Endothelial cell of umbilical vein (primary cell): ENCODE results near the gene VIPR2. TPM values are rescaled to one million over a fixed set of nuclear protein-coding genes. Genes with fewer than 3 reads are reported as not detected.

Source experiments
- BruUV-seq: library from RNA; stranded (reverse); fragments of 400-500 nt; replicated peaks from 2 replicates; lab custom pipeline; 2021; lab: Mats Ljungman, UMichigan
- CTCF ChIA-PET: fragments of 300-600, 350-600 bp; sonication (Branson Sonifier 250); formaldehyde crosslinking; loops from one replicate; lab custom pipeline; 2021; ENCODE audit warnings: antibody characterized with exemption, inconsistent platforms; lab: Charles Lee
- POLR2A ChIA-PET: fragments of 300-600, 350-600 bp; sonication (Branson Sonifier 250); formaldehyde crosslinking; loops from one replicate; lab custom pipeline; 2021; ENCODE audit warnings: antibody characterized with exemption, inconsistent platforms; lab: Charles Lee
- DNase-seq: peaks from one replicate; pipeline ENCODE4 v3.0.0-alpha.2; 2011; ENCODE audit warnings: low read depth, low spot score
- FAIRE-seq: peaks from 2 replicates; lab custom pipeline; 2011; peaks lifted over from hg19 to GRCh38; lab: Jason Lieb, UNC
- H2AFZ ChIP-seq: 2 replicates; pipeline ENCODE4 v1.6.0; 2012; ENCODE audit warnings: low read depth, low read length, control low read depth, inconsistent platforms
- H3K27ac ChIP-seq: 2 replicates; pipeline ENCODE4 v1.5.1; 2011; ENCODE audit warnings: low read depth, mild to moderate bottlenecking, control low read depth, low read length, moderate library complexity; ENCODE audit not compliant: insufficient read depth
- H3K27me3 ChIP-seq, 2 experiments: 2 replicates each; pipeline versions ENCODE4 v1.6.0 to v1.6.1; 2011; ENCODE audit warnings: low read length in 2 of 2, mixed read lengths in 1 of 2; ENCODE audit not compliant: control insufficient read depth in 2 of 2, insufficient read depth in 2 of 2
- H3K36me3 ChIP-seq, 2 experiments: 2 replicates in 1 of 2; 3 replicates in 1 of 2; pipeline ENCODE4 v1.5.1; 2011; ENCODE audit warnings: low read length in 2 of 2, mild to moderate bottlenecking in 1 of 2, moderate library complexity in 1 of 2; ENCODE audit not compliant: control insufficient read depth in 2 of 2, insufficient read depth in 2 of 2; ENCODE audit errors: extremely low read depth in 1 of 2
- H3K4me1 ChIP-seq: 3 replicates; pipeline ENCODE4 v1.5.1; 2011; ENCODE audit warnings: mild to moderate bottlenecking, low read length; ENCODE audit not compliant: control insufficient read depth, insufficient read depth; ENCODE audit errors: extremely low read depth
- H3K4me2 ChIP-seq: 2 replicates; pipeline ENCODE4 v1.6.1; 2011; ENCODE audit warnings: low read length, control low read depth, mixed read lengths; ENCODE audit not compliant: insufficient read depth
- H3K4me3 ChIP-seq, 3 experiments: fragments of 200-600 bp in 1 of 3; sonication (generic), shearing (Covaris generic) in 1 of 3; replicated peaks in 1 of 3; 2 replicates each; pipeline ENCODE4 v1.5.1; 2011 to 2016; ENCODE audit warnings: control low read depth in 3 of 3, low read length in 3 of 3, mild to moderate bottlenecking in 2 of 3, inconsistent platforms in 1 of 3, low read depth in 1 of 3, moderate library complexity in 1 of 3; ENCODE audit not compliant: insufficient read depth in 1 of 3
- H3K79me2 ChIP-seq: 2 replicates; pipeline ENCODE4 v1.6.0; 2012; ENCODE audit warnings: low read length, inconsistent platforms; ENCODE audit not compliant: control insufficient read depth, insufficient read depth
- H3K9ac ChIP-seq: replicated peaks from 2 replicates; pipeline ENCODE3; 2011; ENCODE audit warnings: low read length, control low read depth; ENCODE audit not compliant: insufficient read depth; ENCODE audit errors: extremely low read depth
- H3K9me1 ChIP-seq: replicated peaks from 3 replicates; pipeline ENCODE4 v1.6.0; 2011; ENCODE audit warnings: mild to moderate bottlenecking, low read length; ENCODE audit not compliant: control insufficient read depth, insufficient read depth; ENCODE audit errors: extremely low read depth
- H3K9me3 ChIP-seq: replicated peaks from 2 replicates; pipeline ENCODE4 v1.5.1; 2012; ENCODE audit warnings: low read length, inconsistent platforms; ENCODE audit not compliant: control insufficient read depth, insufficient read depth
- H4K20me1 ChIP-seq: replicated peaks from 2 replicates; pipeline ENCODE3; 2011; ENCODE audit warnings: mild to moderate bottlenecking, low read length; ENCODE audit not compliant: control insufficient read depth, insufficient read depth; ENCODE audit errors: extremely low read depth
- CTCF ChIP-seq, 2 donors: IDR thresholded peaks; 1 replicate in 1 of 2; 2 replicates in 1 of 2; pipeline ENCODE4 v1.5.1; 2011; ENCODE audit warnings: low read length in 2 of 2, mild to moderate bottlenecking in 2 of 2, moderate library complexity in 2 of 2, control low read depth in 1 of 2, inconsistent platforms in 1 of 2, low read depth in 1 of 2; ENCODE audit not compliant: insufficient read depth in 1 of 2; ENCODE audit errors: extremely low read depth in 1 of 2
- EZH2 ChIP-seq: IDR thresholded peaks from 2 replicates; pipeline ENCODE4 v1.6.1; 2012; ENCODE audit warnings: borderline replicate concordance, low read depth, mild to moderate bottlenecking, moderate library complexity, low read length, inconsistent platforms; ENCODE audit not compliant: severe bottlenecking
- FOS ChIP-seq: IDR thresholded peaks from 2 replicates; pipeline ENCODE4 v1.6.1; 2011; ENCODE audit warnings: mild to moderate bottlenecking, low read length, moderate library complexity, borderline replicate concordance; ENCODE audit not compliant: insufficient read depth
- GATA2 ChIP-seq: IDR thresholded peaks from 2 replicates; pipeline ENCODE4 v1.7.0; 2011; ENCODE audit warnings: low read depth, mild to moderate bottlenecking, moderate library complexity, mixed read lengths, low read length; ENCODE audit not compliant: insufficient read length, insufficient read depth
- JUN ChIP-seq: IDR thresholded peaks from 2 replicates; pipeline ENCODE4 v1.6.1; 2011; ENCODE audit warnings: borderline replicate concordance, low read depth; ENCODE audit not compliant: insufficient read length, insufficient read depth
- MYC ChIP-seq: IDR thresholded peaks from one replicate; pipeline ENCODE4 v1.6.1; 2011; ENCODE audit warnings: mild to moderate bottlenecking, low read depth, low read length
- POLR2A ChIP-seq: IDR thresholded peaks from 2 replicates; pipeline ENCODE4 v1.6.1; 2012; ENCODE audit warnings: low read depth, mild to moderate bottlenecking, control low read depth, low read length
- POLR2AphosphoS5 ChIP-seq: IDR thresholded peaks from 2 replicates; pipeline ENCODE4 v1.6.1; 2012; ENCODE audit warnings: low read depth, mild to moderate bottlenecking, control low read depth, low read length, moderate library complexity; ENCODE audit not compliant: insufficient read depth
- dilution Hi-C: fragments of 300-500 bp; cut with MboI; formaldehyde crosslinking; loops from one replicate; pipeline ENCODE4 v1.15.0; 2019; ENCODE audit warnings: low sequenced_read_pairs; ENCODE audit not compliant: extremely low pct_ligation_motif_present
- intact Hi-C: fragments of 100-400 bp; cut with micrococcal nuclease; formaldehyde crosslinking; loops from one replicate; pipeline ENCODE4 v1.10.0; 2022
- polyA plus RNA-seq, 4 experiments: library from polyadenylated mRNA; depleted of rRNA in 3 of 4; stranded (reverse) in 3 of 4; unstranded in 1 of 4; fragments of >200 nt; gene quantifications; 2 replicates each; pipeline versions ENCODE4 v1.2.1 to v1.2.3, GENCODE V29; 2011 to 2012; ENCODE audit warnings: missing spikeins in 1 of 4
- total RNA-seq: library from RNA; stranded (reverse); gene quantifications from 2 replicates; pipeline ENCODE4 v1.2.3, GENCODE V29; 2021

Gene VIPR2
- total and polyA plus RNA-seq, 2 donors (not counting 3 experiments of a cell fraction or from before 2014, with no cell fraction given) = not detected

- Histone ChIP-seq H3K4me2 (no peak overlapping the region), H3K4me1 (no peaks in the 10 kb centered on the region), H3K27ac (no peak overlapping the region), H3K9ac (no peak overlapping the region), H3K79me2 (no peaks in the 10 kb centered on the region), H3K9me3 (no peaks in the 10 kb centered on the region), H2AFZ (no peak overlapping the region), H3K9me1 (no peaks in the 10 kb centered on the region), H3K27me3 (no peaks in the 10 kb centered on the region), H4K20me1 (no peaks in the 10 kb centered on the region), H3K36me3 (no peaks in the 10 kb centered on the region), H3K4me3 (no peak overlapping the region)
- DNase-seq = no peak
- FAIRE-seq = no peak
- no peak for TF ChIP-seq POLR2AphosphoS5
- TF ChIP-seq GATA2 = no peak
- TF ChIP-seq FOS = no peak
- TF ChIP-seq CTCF (IDR thresholded peaks at IDR 0.05; ENCODE audit: extremely low read depth in 1 of 2, insufficient read depth in 1 of 2, low read depth in 1 of 2, low read length in 2 of 2) = no peak
- no peak for TF ChIP-seq JUN
- TF ChIP-seq POLR2A = no peak
- intact Hi-C loops (no loop called here), dilution Hi-C loops (no loop called here)
- BruUV-seq = no TSS peak
- POLR2A ChIA-PET = no interaction called here
- CTCF ChIA-PET = no interaction called here
Measured at GRCh38 chr7:159121476-159121875, 23.2 kb downstream of the VIPR2 start.

- H3K79me2 ChIP-seq = no peaks in the 10 kb centered on the region
- H3K4me3 ChIP-seq = no peak overlapping the region
- DNase-seq (no peak), FAIRE-seq (no peak)
- intact Hi-C loops = no loop called here
- no peak overlapping the region for H3K27ac ChIP-seq
- no peak overlapping the region for H2AFZ ChIP-seq
- CTCF ChIA-PET = no interaction called here
- BruUV-seq = no TSS peak
- no peak overlapping the region for H3K4me2 ChIP-seq
- no peak overlapping the region for H3K9ac ChIP-seq
- no peaks in the 10 kb centered on the region for H3K9me3 ChIP-seq
- POLR2A ChIA-PET = no interaction called here
- no peaks in the 10 kb centered on the region for H4K20me1 ChIP-seq
- no peaks in the 10 kb centered on the region for H3K27me3 ChIP-seq
- H3K9me1 ChIP-seq = no peaks in the 10 kb centered on the region
- TF ChIP-seq JUN (no peak), FOS (no peak), EZH2 (no peak), POLR2A (no peak), CTCF (IDR thresholded peaks at IDR 0.05; ENCODE audit: extremely low read depth in 1 of 2, insufficient read depth in 1 of 2, low read depth in 1 of 2, low read length in 2 of 2) (no peak), GATA2 (no peak), POLR2AphosphoS5 (no peak), MYC (no peak)
- H3K4me1 ChIP-seq = no peaks in the 10 kb centered on the region
- no peaks in the 10 kb centered on the region for H3K36me3 ChIP-seq
- dilution Hi-C loops = no loop called here
Measured at GRCh38 chr7:159121068-159121467, 23.6 kb downstream of the VIPR2 start.
